ENCODE measurements around the gene NRXN3.

NRXN3 gene

GRCh38 chr14:78240567-78240966, 70.4 kb downstream of the NRXN3 start:
- ChIA-PET CTCF (no interaction called here), POLR2A (no interaction called here)
- H3K4me3 ChIP-seq (ENCODE audit: low read depth, low read length): no peak overlapping the region
- DNase-seq (ENCODE audit: low read depth, low spot score): no peak
- TF ChIP-seq CTCF (IDR thresholded peaks at IDR 0.05; ENCODE audit: insufficient read depth, low read length, missing control alignments): no peak

- DNase-seq (ENCODE audit: low read depth, low spot score): no peak
- no peak for TF ChIP-seq CTCF (IDR thresholded peaks at IDR 0.05; ENCODE audit: insufficient read depth, low read length, missing control alignments)
- CTCF ChIA-PET: no interaction called here
- no peak overlapping the region for H3K4me3 ChIP-seq (ENCODE audit: low read depth, low read length)
- POLR2A ChIA-PET: no interaction called here
These were observed 71.9 kb downstream of the NRXN3 start for GRCh38 chr14:78242086-78242485.

- POLR2A ChIA-PET: no interaction called here
- TF ChIP-seq CTCF (IDR thresholded peaks at IDR 0.05; ENCODE audit: insufficient read depth, low read length, missing control alignments): no peak
- no peak for DNase-seq (ENCODE audit: low read depth, low spot score)
- no peak overlapping the region for H3K4me3 ChIP-seq (ENCODE audit: low read depth, low read length)
- CTCF ChIA-PET: no interaction called here
These were observed 73.0 kb downstream of the NRXN3 start for GRCh38 chr14:78243187-78243586.

GRCh38 chr14:78245238-78245637, 75.1 kb downstream of the NRXN3 start:
- ChIA-PET CTCF (no interaction called here), POLR2A (no interaction called here)
- TF ChIP-seq CTCF (IDR thresholded peaks at IDR 0.05; ENCODE audit: insufficient read depth, low read length, missing control alignments): no peak
- no peak for DNase-seq (ENCODE audit: low read depth, low spot score)
- H3K4me3 ChIP-seq (ENCODE audit: low read depth, low read length): no peak overlapping the region

- no peak for DNase-seq (ENCODE audit: low read depth, low spot score)
- POLR2A ChIA-PET: no interaction called here
These were observed 78.4 kb downstream of the NRXN3 start for GRCh38 chr14:78248501-78249090.

GRCh38 chr14:78251308-78251707, 81.1 kb downstream of the NRXN3 start:
- H3K4me3 ChIP-seq (ENCODE audit: low read depth, low read length): no peak overlapping the region
- CTCF ChIA-PET: no interaction called here
- POLR2A ChIA-PET: no interaction called here
- no peak for DNase-seq (ENCODE audit: low read depth, low spot score)
- no peak for TF ChIP-seq CTCF (IDR thresholded peaks at IDR 0.05; ENCODE audit: insufficient read depth, low read length, missing control alignments)

More at GRCh38 chr14:78248501-78249090, 78.4 kb downstream of the NRXN3 start:
- H3K4me3 ChIP-seq (ENCODE audit: low read depth, low read length): no peak overlapping the region
- no peak for TF ChIP-seq CTCF (IDR thresholded peaks at IDR 0.05; ENCODE audit: insufficient read depth, low read length, missing control alignments)
- CTCF ChIA-PET: no interaction called here
